H1 (cell line): ENCODE results near the gene CCDC154. TPM values are rescaled to one million over a fixed set of nuclear protein-coding genes. Genes with fewer than 3 reads are reported as not detected.

Experiments used
- CTCF ChIA-PET: fragments of 300-600 bp; sonication (Branson Sonifier 250); formaldehyde crosslinking; loops from one replicate; lab custom pipeline; 2021; ENCODE audit not compliant: partially characterized antibody; lab: Charles Lee
- POLR2A ChIA-PET: fragments of 300-600 bp; sonication (Branson Sonifier 250); formaldehyde crosslinking; loops from one replicate; lab custom pipeline; 2021; ENCODE audit warnings: inconsistent platforms; ENCODE audit not compliant: partially characterized antibody; lab: Charles Lee
- DNase-seq, 2 experiments: peaks; one replicate each; pipeline versions ENCODE4 v3.0.0 to v3.0.0-alpha.2; 2010 to 2022; ENCODE audit warnings: low spot score in 2 of 2, low read depth in 1 of 2, mixed read lengths in 1 of 2
- FAIRE-seq: peaks from 2 replicates; lab custom pipeline; 2011; peaks lifted over from hg19 to GRCh38; lab: Jason Lieb, UNC
- H2AFZ ChIP-seq: 2 replicates; pipeline ENCODE4 v1.8.1; 2012; ENCODE audit warnings: low read length, inconsistent platforms
- H2AK5ac ChIP-seq: 2 replicates; pipeline ENCODE4 v1.6.1; 2013; ENCODE audit warnings: low read depth, low read length
- H2BK120ac ChIP-seq: replicated peaks from 2 replicates; pipeline ENCODE3; 2013; ENCODE audit warnings: low read depth, low read length, inconsistent platforms
- H2BK12ac ChIP-seq: 2 replicates; pipeline ENCODE4 v1.6.1; 2013; ENCODE audit warnings: low read depth, low read length
- H2BK15ac ChIP-seq: 2 replicates; pipeline ENCODE4 v1.6.1; 2013; ENCODE audit warnings: low read length
- H2BK20ac ChIP-seq: 2 replicates; pipeline ENCODE4 v1.6.1; 2013; ENCODE audit warnings: low read length
- H2BK5ac ChIP-seq: 2 replicates; pipeline ENCODE4 v1.6.1; 2013; ENCODE audit warnings: low read depth, low read length
- H3K14ac ChIP-seq: 2 replicates; pipeline ENCODE4 v1.6.1; 2013; ENCODE audit warnings: inconsistent platforms; ENCODE audit not compliant: insufficient read length
- H3K18ac ChIP-seq: 2 replicates; pipeline ENCODE4 v1.6.1; 2013; ENCODE audit warnings: low read length; ENCODE audit errors: extremely low read depth
- H3K23ac ChIP-seq: 2 replicates; pipeline ENCODE4 v1.6.1; 2013; ENCODE audit warnings: inconsistent platforms; ENCODE audit not compliant: insufficient read length
- H3K23me2 ChIP-seq: 2 replicates; pipeline ENCODE4 v1.6.1; 2013; ENCODE audit warnings: low read depth, low read length
- H3K27ac ChIP-seq: 2 replicates; pipeline ENCODE4 v1.6.1; 2011; ENCODE audit warnings: low read depth, low read length, inconsistent platforms
- H3K27me3 ChIP-seq, 4 experiments: replicated peaks in 1 of 4; 1 replicate in 1 of 4; 2 replicates in 3 of 4; pipeline versions ENCODE4 v1.6.1 to v1.8.1; 2011 to 2013; ENCODE audit warnings: low read length in 3 of 4, mild to moderate bottlenecking in 3 of 4, inconsistent platforms in 2 of 4, mixed read lengths in 2 of 4, moderate library complexity in 1 of 4; ENCODE audit not compliant: control insufficient read depth in 3 of 4, insufficient read depth in 3 of 4; ENCODE audit errors: extremely low read depth in 1 of 4
- H3K36me3 ChIP-seq, 4 experiments: 2 replicates each; pipeline versions ENCODE4 v1.6.1 to v1.8.1; 2011 to 2013; ENCODE audit warnings: mild to moderate bottlenecking in 4 of 4, low read length in 3 of 4, moderate library complexity in 2 of 4, control low read depth in 1 of 4, inconsistent platforms in 1 of 4; ENCODE audit not compliant: insufficient read depth in 4 of 4, control insufficient read depth in 2 of 4
- H3K4ac ChIP-seq: replicated peaks from 2 replicates; pipeline ENCODE3; 2013; ENCODE audit warnings: low read length, low read depth, mixed read lengths, inconsistent platforms; ENCODE audit not compliant: insufficient read length
- H3K4me1 ChIP-seq, 4 experiments: replicated peaks in 1 of 4; 1 replicate in 1 of 4; 2 replicates in 3 of 4; pipeline versions ENCODE4 v1.6.1 to v1.8.1; 2011 to 2013; ENCODE audit warnings: low read length in 3 of 4, inconsistent platforms in 2 of 4, mixed read lengths in 1 of 4; ENCODE audit not compliant: insufficient read depth in 4 of 4, control insufficient read depth in 3 of 4
- H3K4me2 ChIP-seq, 2 experiments: 2 replicates each; pipeline versions ENCODE4 v1.6.1 to v1.8.1; 2011 to 2013; ENCODE audit warnings: low read depth in 2 of 2, low read length in 2 of 2, control low read depth in 1 of 2, inconsistent platforms in 1 of 2, mild to moderate bottlenecking in 1 of 2; ENCODE audit not compliant: insufficient read depth in 1 of 2
- H3K4me3 ChIP-seq, 4 experiments: fragments of 200-600, 300-600 bp in 1 of 4; sonication (generic), shearing (Covaris generic), sonication (Bioruptor Twin) in 1 of 4; 2 replicates each; pipeline versions ENCODE4 v1.5.1 to v1.8.1; 2011 to 2016; ENCODE audit warnings: low read length in 4 of 4, low read depth in 3 of 4, control low read depth in 2 of 4, inconsistent platforms in 2 of 4, mild to moderate bottlenecking in 2 of 4, mixed read lengths in 1 of 4, moderate library complexity in 1 of 4; ENCODE audit not compliant: insufficient read depth in 2 of 4; ENCODE audit errors: extremely low read depth in 1 of 4
- H3K56ac ChIP-seq: replicated peaks from 2 replicates; pipeline ENCODE3; 2013; ENCODE audit warnings: low read depth, mild to moderate bottlenecking, mixed read lengths, low read length, inconsistent platforms; ENCODE audit not compliant: insufficient read length
- H3K79me1 ChIP-seq: 2 replicates; pipeline ENCODE4 v1.6.1; 2013; ENCODE audit warnings: low read depth, low read length, control low read depth
- H3K79me2 ChIP-seq, 2 experiments: 2 replicates each; pipeline versions ENCODE4 v1.6.1 to v1.8.1; 2012 to 2013; ENCODE audit warnings: low read length in 2 of 2, mild to moderate bottlenecking in 2 of 2, inconsistent platforms in 1 of 2; ENCODE audit not compliant: insufficient read depth in 2 of 2, control insufficient read depth in 1 of 2
- H3K9ac ChIP-seq, 4 experiments: replicated peaks in 1 of 4; 1 replicate in 1 of 4; 2 replicates in 3 of 4; pipeline versions ENCODE4 v1.6.1 to v1.8.1; 2011 to 2013; ENCODE audit warnings: low read depth in 3 of 4, low read length in 3 of 4, control low read depth in 2 of 4, mild to moderate bottlenecking in 2 of 4, moderate library complexity in 2 of 4, inconsistent platforms in 1 of 4; ENCODE audit errors: extremely low read depth in 1 of 4
- H3K9me3 ChIP-seq, 2 experiments: 2 replicates each; pipeline versions ENCODE4 v1.6.1 to v1.8.1; 2012 to 2013; ENCODE audit warnings: mild to moderate bottlenecking in 2 of 2, moderate library complexity in 2 of 2, control low read depth in 1 of 2, inconsistent platforms in 1 of 2, low read depth in 1 of 2, low read length in 1 of 2, mixed read lengths in 1 of 2; ENCODE audit not compliant: insufficient read depth in 2 of 2
- H4K20me1 ChIP-seq, 2 experiments: replicated peaks in 1 of 2; 2 replicates each; pipeline versions ENCODE3 to v1.8.1; 2011 to 2013; ENCODE audit warnings: inconsistent platforms in 2 of 2, low read length in 2 of 2, mild to moderate bottlenecking in 1 of 2; ENCODE audit not compliant: insufficient read depth in 2 of 2, control insufficient read depth in 1 of 2
- H4K5ac ChIP-seq: 2 replicates; pipeline ENCODE4 v1.6.1; 2013; ENCODE audit warnings: low read length, low read depth, mixed read lengths, inconsistent platforms; ENCODE audit not compliant: insufficient read length
- H4K8ac ChIP-seq: 2 replicates; pipeline ENCODE4 v1.8.0; 2013; ENCODE audit warnings: mild to moderate bottlenecking, moderate library complexity, low read length, inconsistent platforms; ENCODE audit not compliant: insufficient read depth; ENCODE audit errors: extremely low read depth
- H4K91ac ChIP-seq: replicated peaks from 2 replicates; pipeline ENCODE3; 2013; ENCODE audit warnings: low read length, mixed read lengths, inconsistent platforms; ENCODE audit not compliant: insufficient read length
- CREB1 ChIP-seq: IDR thresholded peaks from 2 replicates; pipeline ENCODE4 v1.6.1; 2012; ENCODE audit warnings: inconsistent platforms
- CTBP2 ChIP-seq: IDR thresholded peaks from 2 replicates; pipeline ENCODE4 v1.7.0; 2011; ENCODE audit warnings: borderline replicate concordance, mild to moderate bottlenecking, moderate library complexity, mixed read lengths, low read length; ENCODE audit not compliant: insufficient read depth, insufficient read length
- FOSL1 ChIP-seq: IDR thresholded peaks from 2 replicates; pipeline ENCODE4 v1.6.1; 2011; ENCODE audit warnings: mild to moderate bottlenecking, low read depth, low read length, moderate library complexity; ENCODE audit not compliant: insufficient read depth
- HDAC6 ChIP-seq: IDR thresholded peaks from one replicate; pipeline ENCODE4 v1.7.1; 2012; ENCODE audit warnings: low read depth, mild to moderate bottlenecking, inconsistent platforms, low read length, moderate library complexity
- JUN ChIP-seq: IDR thresholded peaks from 2 replicates; pipeline ENCODE4 v1.6.1; 2011; ENCODE audit warnings: low read depth, mild to moderate bottlenecking, improper control_type of control experiment, low read length
- JUND ChIP-seq: IDR thresholded peaks from 2 replicates; pipeline ENCODE4 v1.6.1; 2011; ENCODE audit warnings: mild to moderate bottlenecking, improper control_type of control experiment, low read length
- KDM4A ChIP-seq: IDR thresholded peaks from one replicate; pipeline ENCODE4 v1.7.1; 2012; ENCODE audit warnings: low read depth, mild to moderate bottlenecking, moderate library complexity, low read length, inconsistent platforms; ENCODE audit not compliant: severe bottlenecking
- NANOG ChIP-seq: IDR thresholded peaks from 2 replicates; pipeline ENCODE4 v1.6.1; 2011; ENCODE audit warnings: low read length, low read depth, mild to moderate bottlenecking, inconsistent platforms; ENCODE audit not compliant: insufficient read depth, poor library complexity, severe bottlenecking
- POLR2AphosphoS5 ChIP-seq: IDR thresholded peaks from 2 replicates; pipeline ENCODE4 v1.6.1; 2011; ENCODE audit warnings: low read depth, low read length
- TAF7 ChIP-seq: optimal IDR thresholded peaks from 2 replicates; pipeline ENCODE3; 2011; ENCODE audit warnings: low read depth, mild to moderate bottlenecking, inconsistent platforms, low read length, moderate library complexity, borderline replicate concordance
- WGBS, 2 experiments: shearing (Covaris generic) in 1 of 2; methylation state at CpG; one replicate each; pipeline versions ENCODE4 v1.1.6 to v1.1.7; 2013 to 2015; ENCODE audit warnings: low lambda C conversion rate in 2 of 2, mixed read lengths in 2 of 2, inconsistent platforms in 1 of 2, low coverage in 1 of 2, missing lambda C conversion rate in 1 of 2; ENCODE audit not compliant: insufficient replicate concordance in 2 of 2, insufficient coverage in 1 of 2, insufficient read length in 1 of 2; ENCODE audit errors: extremely low coverage in 1 of 2, missing lambda C conversion rate in 1 of 2; 5-methylcytosine and 5-hydroxymethylcytosine counted together
- polyA plus RNA-seq, 7 experiments: library from polyadenylated mRNA; depleted of rRNA in 3 of 7; stranded (reverse) in 5 of 7; unstranded in 2 of 7; fragments of >200 nt in 5 of 7; fragments of 200-250 nt in 2 of 7; gene quantifications; 1 replicate in 5 of 7; 2 replicates in 1 of 7; 4 replicates in 1 of 7; pipeline versions ENCODE4 v1.2.1 to v1.2.3, GENCODE V29; 2011 to 2013; ENCODE audit warnings: missing spikeins in 2 of 7, mixed read lengths in 2 of 7
- total RNA-seq: library from RNA; stranded (reverse); fragmentation: NEBNext Ultra II Directional; extraction: Animal tissue kit (Norgen Biotek cat#: 25700); gene quantifications from 2 replicates; pipeline ENCODE4 v1.2.1, GENCODE V29; 2021
- TF ChIP-seq, protein P1 (sequence below): IDR thresholded peaks from 2 replicates; pipeline ENCODE4 v1.6.1; 2011; ENCODE audit warnings: low read length, improper control_type of control experiment

CCDC154 gene
- total and polyA plus RNA-seq, 2 of the 8 experiments (the other 6 are each of a cell fraction or from before 2014, with no cell fraction given): 0.15 to 0.88 TPM

DNA sequence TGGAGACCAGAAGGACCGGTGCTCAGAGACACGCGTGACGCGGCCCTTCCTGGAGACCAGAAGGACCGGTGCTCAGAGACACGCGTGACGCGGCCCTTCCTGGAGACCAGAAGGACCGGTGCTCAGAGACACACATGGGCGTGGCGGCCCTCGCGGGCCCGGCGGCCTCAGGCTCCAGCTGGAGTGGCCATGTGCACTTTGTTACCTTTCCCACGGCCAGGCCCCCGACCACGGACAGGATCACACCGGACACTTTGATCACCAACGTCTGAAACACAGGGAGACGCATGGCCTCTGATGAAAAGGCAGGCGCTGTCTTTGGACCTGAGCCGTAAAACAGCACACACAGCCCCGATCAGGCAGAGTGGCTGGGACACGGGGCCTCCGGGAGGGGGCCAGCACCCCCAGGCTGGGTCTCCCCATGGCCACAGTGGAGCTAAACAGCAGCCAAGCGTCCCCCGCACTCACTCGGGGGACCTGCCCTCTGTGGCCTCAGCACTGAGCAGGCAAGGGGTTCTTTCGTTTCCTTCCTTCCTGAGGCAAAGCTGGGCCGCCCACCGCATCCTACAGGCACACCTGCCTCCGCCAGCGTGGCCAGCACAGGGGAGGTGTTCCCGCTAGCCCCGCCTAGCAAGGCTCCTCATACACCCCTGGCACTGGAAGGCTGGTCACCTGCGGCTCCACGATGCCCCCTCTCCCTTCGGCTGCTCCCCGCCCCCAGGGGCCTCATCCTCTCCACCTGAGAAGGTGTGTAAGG is 13.3 kb upstream of the CCDC154 start:
- H2BK20ac ChIP-seq: no peak overlapping the region
- no peak overlapping the region for H2AK5ac ChIP-seq
- FAIRE-seq: no peak
- H2BK120ac ChIP-seq: no peak overlapping the region
- no peak overlapping the region for H3K14ac ChIP-seq
- no peak overlapping the region for H3K18ac ChIP-seq
- H4K5ac ChIP-seq: no peak overlapping the region
- H3K27me3 ChIP-seq: no peaks in the 10 kb centered on the region
- H3K4me3 ChIP-seq: no peak overlapping the region
- no peak overlapping the region for H3K9ac ChIP-seq
- H3K79me2 ChIP-seq: no peaks in the 10 kb centered on the region
- no peak overlapping the region for H3K56ac ChIP-seq
- no peak overlapping the region for H3K27ac ChIP-seq
- 94% methylated on average over 41 of the region's 42 CpGs; no CpG with 5 or more reads in 1 of the 2 experiments for WGBS, 2 experiments
- no peaks in the 10 kb centered on the region for H3K9me3 ChIP-seq
- no peak overlapping the region for H3K4ac ChIP-seq
- POLR2A ChIA-PET: no interaction called here
- no peaks in the 10 kb centered on the region for H3K4me1 ChIP-seq
- H4K91ac ChIP-seq: no peak overlapping the region
- no peak overlapping the region for H2BK15ac ChIP-seq
- peak overlapping the region; percentile 51; the same call in 1 of the 2 replicates for H4K8ac ChIP-seq
- H3K23me2 ChIP-seq: no peaks in the 10 kb centered on the region
- no peak overlapping the region for H2BK5ac ChIP-seq
- no peak overlapping the region for H2AFZ ChIP-seq
- peaks cover 0 to 47% (median 13%) of the 10 kb centered on the region in 4 experiments; a peak in 6 of 8 replicates for H3K36me3 ChIP-seq
- H3K4me2 ChIP-seq: no peak overlapping the region
- no peaks in the 10 kb centered on the region; the same call in 1 of the 2 replicates for H3K79me1 ChIP-seq
- no peak overlapping the region for H2BK12ac ChIP-seq
- no peak overlapping the region for H3K23ac ChIP-seq
- H4K20me1 ChIP-seq: peaks cover 0 to 9% of the 10 kb centered on the region in 2 experiments
- CTCF ChIA-PET: no interaction called here
- DNase-seq: peak in 1 of 2 experiments; percentile 30
- TF ChIP-seq NANOG (no peak), TAF7 (no peak), FOSL1 (no peak), POLR2AphosphoS5 (no peak), JUN (no peak), HDAC6 (no peak), CTBP2 (no peak), CREB1 (no peak), JUND (no peak), KDM4A (no peak)
- TF ChIP-seq, protein P1, sequence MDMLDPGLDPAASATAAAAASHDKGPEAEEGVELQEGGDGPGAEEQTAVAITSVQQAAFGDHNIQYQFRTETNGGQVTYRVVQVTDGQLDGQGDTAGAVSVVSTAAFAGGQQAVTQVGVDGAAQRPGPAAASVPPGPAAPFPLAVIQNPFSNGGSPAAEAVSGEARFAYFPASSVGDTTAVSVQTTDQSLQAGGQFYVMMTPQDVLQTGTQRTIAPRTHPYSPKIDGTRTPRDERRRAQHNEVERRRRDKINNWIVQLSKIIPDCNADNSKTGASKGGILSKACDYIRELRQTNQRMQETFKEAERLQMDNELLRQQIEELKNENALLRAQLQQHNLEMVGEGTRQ: no peak
